ENCODE measurements around the gene MSI2.

DNA sequence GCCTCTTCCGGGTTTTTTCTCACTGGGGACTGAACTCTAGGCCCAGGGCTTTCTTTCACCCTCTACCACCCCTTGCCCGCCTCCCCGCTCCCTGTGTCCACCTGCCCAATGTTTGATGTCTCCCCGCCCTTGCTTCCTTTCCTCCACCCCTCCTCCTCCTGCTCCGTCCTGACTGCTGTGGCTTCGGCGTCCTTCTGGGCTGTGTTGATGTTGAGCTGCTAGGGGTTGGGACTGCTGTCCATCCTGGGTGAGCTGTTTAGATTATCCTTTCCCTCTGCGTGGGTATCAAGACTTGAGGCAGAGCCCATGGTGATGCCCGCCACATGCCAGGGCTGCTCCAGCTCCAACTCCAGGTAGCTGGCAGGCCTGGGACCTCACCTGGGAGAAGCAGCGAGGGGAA, 371.3 kb downstream of the MSI2 start:
- TF ChIP-seq POLR2AphosphoS5 (IDR thresholded peaks at IDR 0.05): no peak
- TF ChIP-seq, protein P1, sequence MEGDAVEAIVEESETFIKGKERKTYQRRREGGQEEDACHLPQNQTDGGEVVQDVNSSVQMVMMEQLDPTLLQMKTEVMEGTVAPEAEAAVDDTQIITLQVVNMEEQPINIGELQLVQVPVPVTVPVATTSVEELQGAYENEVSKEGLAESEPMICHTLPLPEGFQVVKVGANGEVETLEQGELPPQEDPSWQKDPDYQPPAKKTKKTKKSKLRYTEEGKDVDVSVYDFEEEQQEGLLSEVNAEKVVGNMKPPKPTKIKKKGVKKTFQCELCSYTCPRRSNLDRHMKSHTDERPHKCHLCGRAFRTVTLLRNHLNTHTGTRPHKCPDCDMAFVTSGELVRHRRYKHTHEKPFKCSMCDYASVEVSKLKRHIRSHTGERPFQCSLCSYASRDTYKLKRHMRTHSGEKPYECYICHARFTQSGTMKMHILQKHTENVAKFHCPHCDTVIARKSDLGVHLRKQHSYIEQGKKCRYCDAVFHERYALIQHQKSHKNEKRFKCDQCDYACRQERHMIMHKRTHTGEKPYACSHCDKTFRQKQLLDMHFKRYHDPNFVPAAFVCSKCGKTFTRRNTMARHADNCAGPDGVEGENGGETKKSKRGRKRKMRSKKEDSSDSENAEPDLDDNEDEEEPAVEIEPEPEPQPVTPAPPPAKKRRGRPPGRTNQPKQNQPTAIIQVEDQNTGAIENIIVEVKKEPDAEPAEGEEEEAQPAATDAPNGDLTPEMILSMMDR (IDR thresholded peaks at IDR 0.05): no peak
